HepG2 (cell line): ENCODE results near the gene PIGL. TPM values are rescaled to one million over a fixed set of nuclear protein-coding genes. Genes with fewer than 3 reads are reported as not detected.

Source experiments
- FOXP4 ChIP-seq: sonication (generic); formaldehyde crosslinking; IDR thresholded peaks from 2 replicates; pipeline ENCODE4 v1.4.0; 2020; ENCODE audit warnings: missing genetic modification reagents
- HIVEP1 ChIP-seq: sonication (generic); formaldehyde crosslinking; IDR thresholded peaks from 2 replicates; pipeline ENCODE4 v1.4.0; 2020; ENCODE audit warnings: mild to moderate bottlenecking, missing genetic modification reagents
- HOXA9 ChIP-seq: sonication (generic); formaldehyde crosslinking; IDR thresholded peaks from 2 replicates; pipeline ENCODE4 v1.8.1; 2022; ENCODE audit warnings: missing genetic modification reagents, mild to moderate bottlenecking, moderate library complexity, borderline replicate concordance
- KDM2A ChIP-seq: sonication (generic); formaldehyde crosslinking; IDR thresholded peaks from 2 replicates; pipeline ENCODE4 v1.4.0; 2020; ENCODE audit warnings: low read depth, missing genetic modification reagents, borderline replicate concordance
- RAD21 ChIP-seq: fragments of 450-650 bp; formaldehyde crosslinking; IDR thresholded peaks from 2 replicates; pipeline ENCODE4 v1.5.0; 2020; ENCODE audit warnings: mild to moderate bottlenecking
- TEF ChIP-seq: sonication (generic); formaldehyde crosslinking; IDR thresholded peaks from 2 replicates; pipeline ENCODE4 v1.5.0; 2020; ENCODE audit warnings: missing genetic modification reagents
- TRAFD1 ChIP-seq: sonication (generic); formaldehyde crosslinking; IDR thresholded peaks from 2 replicates; pipeline ENCODE4 v1.5.1; 2020; ENCODE audit warnings: missing genetic modification reagents, mild to moderate bottlenecking, borderline replicate concordance
- ZFP91 ChIP-seq: sonication (generic); formaldehyde crosslinking; IDR thresholded peaks from 2 replicates; pipeline ENCODE4 v1.9.0; 2022; ENCODE audit warnings: missing genetic modification reagents, mild to moderate bottlenecking, borderline replicate concordance
- ZNF143 ChIP-seq: sonication (generic); formaldehyde crosslinking; IDR thresholded peaks from 2 replicates; pipeline ENCODE4 v1.4.0; 2020; ENCODE audit warnings: missing genetic modification reagents
- ZNF207 ChIP-seq: fragments of 450-650 bp; IDR thresholded peaks from 2 replicates; pipeline ENCODE4 v1.6.1; 2016; ENCODE audit warnings: antibody characterized with exemption, borderline replicate concordance
- ZNF383 ChIP-seq: sonication (generic); formaldehyde crosslinking; IDR thresholded peaks from 2 replicates; pipeline ENCODE4 v1.4.0; 2020; ENCODE audit warnings: missing genetic modification reagents, mild to moderate bottlenecking, borderline replicate concordance
- ZNF407 ChIP-seq: sonication (generic); formaldehyde crosslinking; IDR thresholded peaks from one replicate; pipeline ENCODE4 v1.5.1; 2020; ENCODE audit warnings: mild to moderate bottlenecking, missing genetic modification reagents; ENCODE audit errors: not compliant biosample characterization
- ZNF766 ChIP-seq: sonication (generic); formaldehyde crosslinking; IDR thresholded peaks from 2 replicates; pipeline ENCODE4 v1.5.0; 2020; ENCODE audit warnings: missing genetic modification reagents, borderline replicate concordance
- polyA plus RNA-seq, 8 experiments: library from polyadenylated mRNA; depleted of rRNA in 3 of 8; stranded (reverse) in 7 of 8; unstranded in 1 of 8; fragments of >200 nt; fragmentation: Illumina TruSeq in 4 of 8; extraction: Trizol in 4 of 8; gene quantifications; 2 replicates each; pipeline versions ENCODE4 v1.2.1 to v1.2.3, GENCODE V29; 2011 to 2016; ENCODE audit warnings: low read depth in 4 of 8, missing spikeins in 1 of 8, mixed read lengths in 1 of 8; ENCODE audit not compliant: insufficient read depth in 1 of 8
- total RNA-seq, 5 experiments: library from RNA; depleted of rRNA; stranded (reverse); fragments of >200 nt; fragmentation: Illumina TruSeq; extraction: Trizol; gene quantifications; 2 replicates each; pipeline ENCODE4 v1.2.3, GENCODE V29; 2016; ENCODE audit warnings: low read depth in 1 of 5

Gene PIGL
- total and polyA plus RNA-seq, 2 of the 13 experiments (the other 11 are each of a cell fraction or from before 2014, with no cell fraction given) = 28.5 to 63.8 TPM

- TF ChIP-seq ZNF407 (CRISPR knock-in tag) = no peak
- peak; percentile 75; the same call in 1 of the 2 replicates for TF ChIP-seq HIVEP1
- peak; percentile 73 for TF ChIP-seq KDM2A
- peak; percentile 91; the same call in 1 of the 2 replicates for TF ChIP-seq ZFP91
- no peak for TF ChIP-seq FOXP4 (CRISPR knock-in tag)
- TF ChIP-seq RAD21 (CRISPR knock-in tag) = peak; percentile 60; the same call in 1 of the 2 replicates
- peak; percentile 79 for TF ChIP-seq ZNF766
- TF ChIP-seq ZNF383 = no peak
- no peak for TF ChIP-seq ZNF207
- peak; percentile 48; the same call in 1 of the 2 replicates for TF ChIP-seq HOXA9
- TF ChIP-seq TEF (CRISPR knock-in tag) = no peak
- TF ChIP-seq ZNF143 (CRISPR knock-in tag) = peak; percentile 42; the same call in 1 of the 2 replicates
- TF ChIP-seq TRAFD1 (CRISPR knock-in tag) = no peak
Observed at GRCh38 chr17:16215273-16215964, 1.6 kb upstream of the PIGL start, which contains the start of gene NCOR1 (continued).
